COLO668 (cell line): Measurements from ENCODE around the gene CDH22.

ENCODE experiments used
- DNase-seq: peaks from one replicate; lab custom pipeline; 2025; ENCODE audit not compliant: unreplicated experiment; lab: John Stamatoyannopoulos, UW

The CDH22 gene

GRCh38 chr20:46219920-46220319 is 88.4 kb downstream of the CDH22 start:
- DNase-seq: no peak

- no peak for DNase-seq
These were observed 89.1 kb downstream of the CDH22 start for GRCh38 chr20:46219190-46219589.

GRCh38 chr20:46218656-46219055 is 89.6 kb downstream of the CDH22 start:
- peak; percentile 92 for DNase-seq

- DNase-seq: no peak
These were observed 90.7 kb downstream of the CDH22 start for GRCh38 chr20:46217583-46217982.

- no peak for DNase-seq
These were observed 91.4 kb downstream of the CDH22 start for GRCh38 chr20:46216770-46217464.

GRCh38 chr20:46215913-46216707 is 92.2 kb downstream of the CDH22 start:
- DNase-seq: no peak

- peak; percentile 68 for DNase-seq
These were observed 93.3 kb downstream of the CDH22 start for GRCh38 chr20:46214824-46215488.

- peak; percentile 24 for DNase-seq
These were observed 94.1 kb downstream of the CDH22 start for GRCh38 chr20:46213946-46214823.

- DNase-seq: no peak
These were observed 95.4 kb downstream of the CDH22 start for GRCh38 chr20:46212876-46213275.

GRCh38 chr20:46212252-46212651 is 96.0 kb downstream of the CDH22 start:
- no peak for DNase-seq

GRCh38 chr20:46211331-46211722 is 97.0 kb downstream of the CDH22 start:
- no peak for DNase-seq

- DNase-seq: no peak
These were observed 97.5 kb downstream of the CDH22 start for GRCh38 chr20:46210672-46211330.

- DNase-seq: no peak
These were observed 98.2 kb downstream of the CDH22 start for GRCh38 chr20:46209930-46210671.

GRCh38 chr20:46207793-46208192 is 100.5 kb downstream of the CDH22 start:
- no peak for DNase-seq

GRCh38 chr20:46206992-46207549 is 101.2 kb downstream of the CDH22 start:
- DNase-seq: no peak

GRCh38 chr20:46206025-46206424 is 102.3 kb downstream of the CDH22 start:
- no peak for DNase-seq

- no peak for DNase-seq
These were observed 102.9 kb downstream of the CDH22 start for GRCh38 chr20:46205349-46205748.

- DNase-seq: peak; percentile 52
These were observed 103.6 kb downstream of the CDH22 start for GRCh38 chr20:46204594-46205186.

- DNase-seq: no peak
These were observed 104.8 kb downstream of the CDH22 start for GRCh38 chr20:46203510-46203837.
